ENCODE data around the gene ODC1.
A peak's percentile ranks its signal among the peaks of the same experiment; 100 is the strongest.

Gene ODC1

GRCh38 chr2:10447300-10447894, 730 bp downstream of the ODC1 start:
- peaks cover 11% of the 10 kb centered on the region for H3K4me1 ChIP-seq (ENCODE audit: control insufficient read depth, insufficient read depth, low read length)
- ChIA-PET CTCF (interaction anchor here (0.6 to 6.5 kb wide), 9 partner anchors 13 to 375 kb away, joined by 3 to 57 read pairs (median 3); no protein-coding TSS in a partner anchor), POLR2A (interaction anchor here (0.7 to 2.4 kb wide), 21 partner anchors 8 to 772 kb away, joined by 3 to 17 read pairs (median 4); partner anchors contain the start of genes RRM2 and TAF1B)
- H3K9me3 ChIP-seq (ENCODE audit: control insufficient read depth, insufficient read depth, low read depth, low read length), result no peaks in the 10 kb centered on the region
- peak overlapping the region; percentile 86 for H3K27ac ChIP-seq (ENCODE audit: extremely low read depth, low read depth, low read length)
- peaks cover 25 to 31% of the 10 kb centered on the region in 2 experiments for H3K36me3 ChIP-seq (ENCODE audit: control insufficient read depth in 2 of 2, insufficient read depth in 1 of 2, low read length in 2 of 2)
- peak overlapping the region; percentile 36 for H3K4me3 ChIP-seq (ENCODE audit: low read depth, low read length)
- no peak for TF ChIP-seq GLIS2 (tag by site-specific recombination; IDR thresholded peaks at IDR 0.05)
- TF ChIP-seq ZBTB17 (tag by site-specific recombination; IDR thresholded peaks at IDR 0.05), result peak; percentile 59
- TF ChIP-seq, protein P1, sequence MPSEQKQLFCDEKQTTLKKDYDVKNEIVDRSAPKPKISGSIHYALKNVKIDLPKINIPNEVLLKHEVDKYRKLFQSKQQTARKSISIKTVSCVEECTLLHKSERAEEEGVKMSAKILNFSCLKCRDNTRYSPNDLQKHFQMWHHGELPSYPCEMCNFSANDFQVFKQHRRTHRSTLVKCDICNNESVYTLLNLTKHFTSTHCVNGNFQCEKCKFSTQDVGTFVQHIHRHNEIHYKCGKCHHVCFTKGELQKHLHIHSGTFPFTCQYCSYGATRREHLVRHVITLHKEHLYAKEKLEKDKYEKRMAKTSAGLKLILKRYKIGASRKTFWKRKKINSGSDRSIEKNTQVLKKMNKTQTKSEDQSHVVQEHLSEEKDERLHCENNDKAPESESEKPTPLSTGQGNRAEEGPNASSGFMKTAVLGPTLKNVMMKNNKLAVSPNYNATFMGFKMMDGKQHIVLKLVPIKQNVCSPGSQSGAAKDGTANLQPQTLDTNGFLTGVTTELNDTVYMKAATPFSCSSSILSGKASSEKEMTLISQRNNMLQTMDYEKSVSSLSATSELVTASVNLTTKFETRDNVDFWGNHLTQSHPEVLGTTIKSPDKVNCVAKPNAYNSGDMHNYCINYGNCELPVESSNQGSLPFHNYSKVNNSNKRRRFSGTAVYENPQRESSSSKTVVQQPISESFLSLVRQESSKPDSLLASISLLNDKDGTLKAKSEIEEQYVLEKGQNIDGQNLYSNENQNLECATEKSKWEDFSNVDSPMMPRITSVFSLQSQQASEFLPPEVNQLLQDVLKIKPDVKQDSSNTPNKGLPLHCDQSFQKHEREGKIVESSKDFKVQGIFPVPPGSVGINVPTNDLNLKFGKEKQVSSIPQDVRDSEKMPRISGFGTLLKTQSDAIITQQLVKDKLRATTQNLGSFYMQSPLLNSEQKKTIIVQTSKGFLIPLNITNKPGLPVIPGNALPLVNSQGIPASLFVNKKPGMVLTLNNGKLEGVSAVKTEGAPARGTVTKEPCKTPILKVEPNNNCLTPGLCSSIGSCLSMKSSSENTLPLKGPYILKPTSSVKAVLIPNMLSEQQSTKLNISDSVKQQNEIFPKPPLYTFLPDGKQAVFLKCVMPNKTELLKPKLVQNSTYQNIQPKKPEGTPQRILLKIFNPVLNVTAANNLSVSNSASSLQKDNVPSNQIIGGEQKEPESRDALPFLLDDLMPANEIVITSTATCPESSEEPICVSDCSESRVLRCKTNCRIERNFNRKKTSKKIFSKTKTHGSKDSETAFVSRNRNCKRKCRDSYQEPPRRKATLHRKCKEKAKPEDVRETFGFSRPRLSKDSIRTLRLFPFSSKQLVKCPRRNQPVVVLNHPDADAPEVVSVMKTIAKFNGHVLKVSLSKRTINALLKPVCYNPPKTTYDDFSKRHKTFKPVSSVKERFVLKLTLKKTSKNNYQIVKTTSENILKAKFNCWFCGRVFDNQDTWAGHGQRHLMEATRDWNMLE (tag by site-specific recombination; conservative IDR thresholded peaks at IDR 0.05; ENCODE audit: low read depth), result no peak
- TF ChIP-seq ZBTB26 (tag by site-specific recombination; optimal IDR thresholded peaks at IDR 0.05), result peak; percentile 79
- TF ChIP-seq, protein P2, sequence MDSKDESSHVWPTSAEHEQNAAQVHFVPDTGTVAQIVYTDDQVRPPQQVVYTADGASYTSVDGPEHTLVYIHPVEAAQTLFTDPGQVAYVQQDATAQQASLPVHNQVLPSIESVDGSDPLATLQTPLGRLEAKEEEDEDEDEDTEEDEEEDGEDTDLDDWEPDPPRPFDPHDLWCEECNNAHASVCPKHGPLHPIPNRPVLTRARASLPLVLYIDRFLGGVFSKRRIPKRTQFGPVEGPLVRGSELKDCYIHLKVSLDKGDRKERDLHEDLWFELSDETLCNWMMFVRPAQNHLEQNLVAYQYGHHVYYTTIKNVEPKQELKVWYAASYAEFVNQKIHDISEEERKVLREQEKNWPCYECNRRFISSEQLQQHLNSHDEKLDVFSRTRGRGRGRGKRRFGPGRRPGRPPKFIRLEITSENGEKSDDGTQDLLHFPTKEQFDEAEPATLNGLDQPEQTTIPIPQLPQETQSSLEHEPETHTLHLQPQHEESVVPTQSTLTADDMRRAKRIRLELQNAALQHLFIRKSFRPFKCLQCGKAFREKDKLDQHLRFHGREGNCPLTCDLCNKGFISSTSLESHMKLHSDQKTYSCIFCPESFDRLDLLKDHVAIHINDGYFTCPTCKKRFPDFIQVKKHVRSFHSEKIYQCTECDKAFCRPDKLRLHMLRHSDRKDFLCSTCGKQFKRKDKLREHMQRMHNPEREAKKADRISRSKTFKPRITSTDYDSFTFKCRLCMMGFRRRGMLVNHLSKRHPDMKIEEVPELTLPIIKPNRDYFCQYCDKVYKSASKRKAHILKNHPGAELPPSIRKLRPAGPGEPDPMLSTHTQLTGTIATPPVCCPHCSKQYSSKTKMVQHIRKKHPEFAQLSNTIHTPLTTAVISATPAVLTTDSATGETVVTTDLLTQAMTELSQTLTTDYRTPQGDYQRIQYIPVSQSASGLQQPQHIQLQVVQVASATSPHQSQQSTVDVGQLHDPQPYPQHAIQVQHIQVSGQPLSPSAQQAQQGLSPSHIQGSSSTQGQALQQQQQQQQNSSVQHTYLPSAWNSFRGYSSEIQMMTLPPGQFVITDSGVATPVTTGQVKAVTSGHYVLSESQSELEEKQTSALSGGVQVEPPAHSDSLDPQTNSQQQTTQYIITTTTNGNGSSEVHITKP (tag by site-specific recombination; IDR thresholded peaks at IDR 0.05), result no peak
- peak; percentile 29; the same call in 1 of the 2 replicates for TF ChIP-seq ZIC2 (tag by site-specific recombination; IDR thresholded peaks at IDR 0.05)
- TF ChIP-seq ZNF449 (tag by site-specific recombination; IDR thresholded peaks at IDR 0.05), result no peak
- TF ChIP-seq ZNF391 (tag by site-specific recombination; IDR thresholded peaks at IDR 0.05; ENCODE audit: borderline replicate concordance, low read depth), result no peak
- no peak for TF ChIP-seq ZSCAN30 (tag by site-specific recombination; IDR thresholded peaks at IDR 0.05)
- TF ChIP-seq KLF8 (tag by site-specific recombination; IDR thresholded peaks at IDR 0.05), result no peak
- no peak for TF ChIP-seq ZNF473 (tag by site-specific recombination; IDR thresholded peaks at IDR 0.05)
- no peak for TF ChIP-seq ZNF624 (tag by site-specific recombination; IDR thresholded peaks at IDR 0.05)
- no peak for TF ChIP-seq ZNF621 (tag by site-specific recombination; IDR thresholded peaks at IDR 0.05)
- no peak for TF ChIP-seq ZNF133 (tag by site-specific recombination; IDR thresholded peaks at IDR 0.05)
- no peak for TF ChIP-seq ZBTB11 (tag by site-specific recombination; conservative IDR thresholded peaks at IDR 0.05; ENCODE audit: low read depth)
- TF ChIP-seq, protein P3, sequence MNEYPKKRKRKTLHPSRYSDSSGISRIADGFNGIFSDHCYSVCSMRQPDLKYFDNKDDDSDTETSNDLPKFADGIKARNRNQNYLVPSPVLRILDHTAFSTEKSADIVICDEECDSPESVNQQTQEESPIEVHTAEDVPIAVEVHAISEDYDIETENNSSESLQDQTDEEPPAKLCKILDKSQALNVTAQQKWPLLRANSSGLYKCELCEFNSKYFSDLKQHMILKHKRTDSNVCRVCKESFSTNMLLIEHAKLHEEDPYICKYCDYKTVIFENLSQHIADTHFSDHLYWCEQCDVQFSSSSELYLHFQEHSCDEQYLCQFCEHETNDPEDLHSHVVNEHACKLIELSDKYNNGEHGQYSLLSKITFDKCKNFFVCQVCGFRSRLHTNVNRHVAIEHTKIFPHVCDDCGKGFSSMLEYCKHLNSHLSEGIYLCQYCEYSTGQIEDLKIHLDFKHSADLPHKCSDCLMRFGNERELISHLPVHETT (tag by site-specific recombination; IDR thresholded peaks at IDR 0.05), result no peak
- no peak for TF ChIP-seq ZNF16 (tag by site-specific recombination; IDR thresholded peaks at IDR 0.05; ENCODE audit: low read depth)
- peak; percentile 71 for TF ChIP-seq ZBTB8A (tag by site-specific recombination; IDR thresholded peaks at IDR 0.05)
- no peak for TF ChIP-seq BCL6B (tag by site-specific recombination; IDR thresholded peaks at IDR 0.05)
